Stimulated activated naive B cell treated with anti-CD40 and anti-IgM and Interleukin-4, amounts not matched to agents 10 μg/mL and 1 μg/mL and 100 μg/mL, for 72 hours (primary cell): ENCODE results near the gene XPR1.
"Not testable (repeated sequence)": the region's sequence is repeated elsewhere in the genome, so short reads cannot be mapped to it uniquely, and the experiment has no call there.

Experiments used
- ATAC-seq, 2 donors: fragments of 150-1000 bp; cut with Tn5 transposase; replicated peaks; 2 replicates each; pipeline ENCODE4 v1.10.0; 2021; ENCODE audit warnings: moderate library complexity in 1 of 2
- DNase-seq: peaks from one replicate; pipeline ENCODE4 v3.0.0; 2021
- H3K27ac Mint-ChIP-seq: one replicate; pipeline ENCODE4 v1.8.0; 2022; ENCODE audit warnings: mild to moderate bottlenecking, mixed read lengths
- H3K27me3 Mint-ChIP-seq, 2 donors: one replicate each; pipeline ENCODE4 v1.8.0; 2022; ENCODE audit warnings: mixed read lengths in 2 of 2
- H3K36me3 Mint-ChIP-seq, 2 donors: one replicate each; pipeline ENCODE4 v1.8.0; 2022; ENCODE audit warnings: mixed read lengths in 2 of 2, mild to moderate bottlenecking in 1 of 2
- H3K4me1 Mint-ChIP-seq, 2 donors: one replicate each; pipeline ENCODE4 v1.8.0; 2022; ENCODE audit warnings: mixed read lengths in 2 of 2, mild to moderate bottlenecking in 1 of 2
- H3K4me3 Mint-ChIP-seq, 2 donors: one replicate each; pipeline ENCODE4 v1.8.0; 2022; ENCODE audit warnings: mild to moderate bottlenecking in 2 of 2, mixed read lengths in 2 of 2, moderate library complexity in 1 of 2
- H3K9me3 Mint-ChIP-seq, 2 donors: one replicate each; pipeline ENCODE4 v1.8.0; 2022; ENCODE audit warnings: mixed read lengths in 2 of 2, mild to moderate bottlenecking in 1 of 2

XPR1 gene

GRCh38 chr1:180693564-180694244 is 61.9 kb downstream of the XPR1 start:
- H3K27me3 Mint-ChIP-seq, result no peaks in the 10 kb centered on the region
- H3K36me3 Mint-ChIP-seq, result peaks cover 28 to 48% of the 10 kb centered on the region in 2 donors
- H3K9me3 Mint-ChIP-seq, result peaks cover 22 to 30% of the 10 kb centered on the region in 2 donors
- no peak overlapping the region for H3K27ac Mint-ChIP-seq
- H3K4me1 Mint-ChIP-seq, result peaks cover 7 to 13% of the 10 kb centered on the region in 2 donors
- no peak for ATAC-seq
- no peak overlapping the region for H3K4me3 Mint-ChIP-seq
- no peak for DNase-seq

- Mint-ChIP-seq H3K4me3 (no peak overlapping the region), H3K4me1 (peaks cover 7 to 13% of the 10 kb centered on the region in 2 donors)
These were observed 63.5 kb downstream of the XPR1 start for GRCh38 chr1:180695282-180695681.

GRCh38 chr1:180696361-180696760 is 64.5 kb downstream of the XPR1 start:
- Mint-ChIP-seq H3K4me3 (no peak overlapping the region), H3K27me3 (no peaks in the 10 kb centered on the region), H3K9me3 (peaks cover 24 to 31% of the 10 kb centered on the region in 2 donors), H3K4me1 (peaks cover 7 to 13% of the 10 kb centered on the region in 2 donors), H3K36me3 (peaks cover 28 to 50% of the 10 kb centered on the region in 2 donors), H3K27ac (no peak overlapping the region)
- DNase-seq (no peak), ATAC-seq (no peak)

More at GRCh38 chr1:180695282-180695681, 63.5 kb downstream of the XPR1 start:
- H3K9me3 Mint-ChIP-seq, result peaks cover 24 to 31% of the 10 kb centered on the region in 2 donors
- H3K27me3 Mint-ChIP-seq, result no peaks in the 10 kb centered on the region
- ATAC-seq (no peak), DNase-seq (no peak)
- H3K36me3 Mint-ChIP-seq, result peaks cover 28 to 50% of the 10 kb centered on the region in 2 donors
- H3K27ac Mint-ChIP-seq, result no peak overlapping the region

- ATAC-seq, result no peak
- H3K9me3 Mint-ChIP-seq, result peaks cover 33 to 39% of the 10 kb centered on the region in 2 donors
- no peaks in the 10 kb centered on the region for H3K27me3 Mint-ChIP-seq
- H3K36me3 Mint-ChIP-seq, result peaks cover 37 to 55% of the 10 kb centered on the region in 2 donors
- H3K4me1 Mint-ChIP-seq, result peaks cover 4 to 13% of the 10 kb centered on the region in 2 donors
- no peak for DNase-seq
- no peak overlapping the region for H3K4me3 Mint-ChIP-seq
- no peak overlapping the region for H3K27ac Mint-ChIP-seq
These were observed 66.8 kb downstream of the XPR1 start for GRCh38 chr1:180698580-180698979.

GRCh38 chr1:180702376-180702775 is 70.6 kb downstream of the XPR1 start:
- peaks cover 16 to 25% of the 10 kb centered on the region in 2 donors for H3K36me3 Mint-ChIP-seq
- not testable (repeated sequence) for H3K27ac Mint-ChIP-seq, H3K27me3 Mint-ChIP-seq, DNase-seq, ATAC-seq, H3K4me3 Mint-ChIP-seq, H3K4me1 Mint-ChIP-seq
- H3K9me3 Mint-ChIP-seq, result peaks cover 18 to 21% of the 10 kb centered on the region in 2 donors

GRCh38 chr1:180710746-180711145 is 78.9 kb downstream of the XPR1 start:
- Mint-ChIP-seq H3K36me3 (peaks cover 23 to 39% of the 10 kb centered on the region in 2 donors), H3K9me3 (peaks cover 14 to 19% of the 10 kb centered on the region in 2 donors), H3K4me1 (peaks cover 14 to 17% of the 10 kb centered on the region in 2 donors)
- H3K27ac Mint-ChIP-seq, H3K27me3 Mint-ChIP-seq, H3K4me3 Mint-ChIP-seq, DNase-seq, ATAC-seq: not testable (repeated sequence)

- not testable (repeated sequence) for H3K27me3 Mint-ChIP-seq, H3K27ac Mint-ChIP-seq, DNase-seq, ATAC-seq, H3K4me3 Mint-ChIP-seq
- Mint-ChIP-seq H3K36me3 (peaks cover 23 to 39% of the 10 kb centered on the region in 2 donors), H3K9me3 (peaks cover 14 to 19% of the 10 kb centered on the region in 2 donors), H3K4me1 (peaks cover 13 to 17% of the 10 kb centered on the region in 2 donors)
These were observed 79.4 kb downstream of the XPR1 start for GRCh38 chr1:180711260-180711659.

GRCh38 chr1:180720753-180721152 is 88.9 kb downstream of the XPR1 start:
- Mint-ChIP-seq H3K36me3 (peaks cover 8 to 9% of the 10 kb centered on the region in 2 donors), H3K27ac (no peak overlapping the region), H3K27me3 (no peaks in the 10 kb centered on the region), H3K4me1 (no peaks in the 10 kb centered on the region), H3K4me3 (no peak overlapping the region), H3K9me3 (peaks cover 3 to 5% of the 10 kb centered on the region in 2 donors)
- no peak for ATAC-seq
- no peak for DNase-seq

- Mint-ChIP-seq H3K9me3 (peaks cover 5 to 6% of the 10 kb centered on the region in 2 donors), H3K27me3 (no peaks in the 10 kb centered on the region), H3K27ac (no peak overlapping the region), H3K4me1 (no peaks in the 10 kb centered on the region), H3K36me3 (peaks cover 11 to 25% of the 10 kb centered on the region in 2 donors), H3K4me3 (no peak overlapping the region)
- DNase-seq (no peak), ATAC-seq (no peak)
These were observed 90.8 kb downstream of the XPR1 start for GRCh38 chr1:180722586-180722985.

- no peak for ATAC-seq
- no peaks in the 10 kb centered on the region for H3K4me1 Mint-ChIP-seq
- H3K27me3 Mint-ChIP-seq, result no peaks in the 10 kb centered on the region
- H3K36me3 Mint-ChIP-seq, result peaks cover 17 to 32% of the 10 kb centered on the region in 2 donors
- no peak overlapping the region for H3K27ac Mint-ChIP-seq
- H3K9me3 Mint-ChIP-seq, result peaks cover 9% of the 10 kb centered on the region in 2 donors
- no peak for DNase-seq
- H3K4me3 Mint-ChIP-seq, result no peak overlapping the region
These were observed 92.2 kb downstream of the XPR1 start for GRCh38 chr1:180724055-180724454.

- H3K27ac Mint-ChIP-seq, DNase-seq, ATAC-seq, H3K4me3 Mint-ChIP-seq, H3K4me1 Mint-ChIP-seq, H3K27me3 Mint-ChIP-seq: not testable (repeated sequence)
- peaks cover 22 to 45% of the 10 kb centered on the region in 2 donors for H3K36me3 Mint-ChIP-seq
- peaks cover 12 to 18% of the 10 kb centered on the region in 2 donors for H3K9me3 Mint-ChIP-seq
These were observed 94.2 kb downstream of the XPR1 start for GRCh38 chr1:180726024-180726423.

- H3K4me3 Mint-ChIP-seq, H3K27ac Mint-ChIP-seq, H3K4me1 Mint-ChIP-seq, DNase-seq, ATAC-seq, H3K27me3 Mint-ChIP-seq: not testable (repeated sequence)
- H3K9me3 Mint-ChIP-seq, result peaks cover 20 to 26% of the 10 kb centered on the region in 2 donors
- peaks cover 30 to 54% of the 10 kb centered on the region in 2 donors for H3K36me3 Mint-ChIP-seq
These were observed 95.9 kb downstream of the XPR1 start for GRCh38 chr1:180727751-180728150.

GRCh38 chr1:180728472-180729106 is 96.8 kb downstream of the XPR1 start:
- Mint-ChIP-seq H3K4me3 (no peak overlapping the region), H3K27me3 (no peaks in the 10 kb centered on the region), H3K27ac (no peak overlapping the region), H3K9me3 (peaks cover 26 to 32% of the 10 kb centered on the region in 2 donors), H3K36me3 (peaks cover 33 to 60% of the 10 kb centered on the region in 2 donors), H3K4me1 (no peaks in the 10 kb centered on the region)
- DNase-seq (no peak), ATAC-seq (no peak)

GRCh38 chr1:180731131-180731530 is 99.3 kb downstream of the XPR1 start:
- H3K4me3 Mint-ChIP-seq, result no peak overlapping the region
- DNase-seq, result no peak
- peaks cover 36 to 67% of the 10 kb centered on the region in 2 donors for H3K36me3 Mint-ChIP-seq
- H3K9me3 Mint-ChIP-seq, result peaks cover 35 to 44% of the 10 kb centered on the region in 2 donors
- no peaks in the 10 kb centered on the region for H3K27me3 Mint-ChIP-seq
- H3K27ac Mint-ChIP-seq, result no peak overlapping the region
- no peaks in the 10 kb centered on the region for H3K4me1 Mint-ChIP-seq
- no peak for ATAC-seq

- Mint-ChIP-seq H3K27me3 (no peaks in the 10 kb centered on the region), H3K36me3 (peaks cover 33 to 66% of the 10 kb centered on the region in 2 donors), H3K27ac (no peak overlapping the region), H3K9me3 (peaks cover 41 to 48% of the 10 kb centered on the region in 2 donors), H3K4me3 (no peak overlapping the region), H3K4me1 (no peaks in the 10 kb centered on the region)
- no peak for DNase-seq
- no peak for ATAC-seq
These were observed 101.0 kb downstream of the XPR1 start for GRCh38 chr1:180732866-180733265.
